Keratinocyte (primary cell): ENCODE data around the gene PIGH. TPM values are rescaled to one million over a fixed set of nuclear protein-coding genes. Genes with fewer than 3 reads are reported as not detected.

Source experiments
- DNase-seq: peaks from one replicate; pipeline ENCODE4 v3.0.0-alpha.2; 2011; ENCODE audit warnings: low read depth, missing footprints, low spot score
- FAIRE-seq: peaks from 2 replicates; lab custom pipeline; 2011; peaks lifted over from hg19 to GRCh38; lab: Jason Lieb, UNC
- H2AFZ ChIP-seq: 2 replicates; pipeline ENCODE4 v1.6.0; 2012; ENCODE audit warnings: low read length, control low read depth, inconsistent platforms; ENCODE audit not compliant: control insufficient read depth
- H3K27ac ChIP-seq: 2 replicates; pipeline ENCODE4 v1.5.1; 2011; ENCODE audit warnings: low read length; ENCODE audit not compliant: control insufficient read depth, insufficient read depth
- H3K27me3 ChIP-seq: 3 replicates; pipeline ENCODE4 v1.6.0; 2011; ENCODE audit warnings: low read length; ENCODE audit not compliant: control insufficient read depth, insufficient read depth; ENCODE audit errors: extremely low read depth
- H3K36me3 ChIP-seq, 2 experiments: 2 replicates in 1 of 2; 3 replicates in 1 of 2; pipeline ENCODE4 v1.5.1; 2011; ENCODE audit warnings: low read length in 2 of 2, mild to moderate bottlenecking in 1 of 2; ENCODE audit not compliant: control insufficient read depth in 2 of 2, insufficient read depth in 2 of 2; ENCODE audit errors: extremely low read depth in 1 of 2
- H3K4me1 ChIP-seq: 3 replicates; pipeline ENCODE4 v1.5.1; 2011; ENCODE audit warnings: low read length; ENCODE audit not compliant: control insufficient read depth, insufficient read depth; ENCODE audit errors: extremely low read depth
- H3K4me2 ChIP-seq: 3 replicates; pipeline ENCODE4 v1.6.0; 2011; ENCODE audit warnings: low read depth, low read length; ENCODE audit not compliant: control insufficient read depth, insufficient read depth; ENCODE audit errors: extremely low read depth
- H3K4me3 ChIP-seq, 3 experiments: fragments of 200-600 bp in 1 of 3; sonication (generic) in 1 of 3; 2 replicates in 2 of 3; 3 replicates in 1 of 3; pipeline ENCODE4 v1.5.1; 2011 to 2016; ENCODE audit warnings: low read length in 3 of 3, mild to moderate bottlenecking in 3 of 3, control low read depth in 2 of 3, inconsistent platforms in 1 of 3, low read depth in 1 of 3, mixed read lengths in 1 of 3, mixed run types in 1 of 3, moderate library complexity in 1 of 3; ENCODE audit not compliant: control insufficient read depth in 2 of 3, insufficient read depth in 2 of 3; ENCODE audit errors: extremely low read depth in 1 of 3
- H3K79me2 ChIP-seq: 2 replicates; pipeline ENCODE4 v1.6.0; 2012; ENCODE audit warnings: low read length; ENCODE audit not compliant: control insufficient read depth, insufficient read depth
- H3K9ac ChIP-seq: 3 replicates; pipeline ENCODE4 v1.6.0; 2011; ENCODE audit warnings: low read length; ENCODE audit not compliant: control insufficient read depth, insufficient read depth; ENCODE audit errors: extremely low read depth
- H3K9me1 ChIP-seq: 3 replicates; pipeline ENCODE4 v1.6.0; 2011; ENCODE audit warnings: low read length; ENCODE audit not compliant: control insufficient read depth, insufficient read depth; ENCODE audit errors: extremely low read depth
- H3K9me3 ChIP-seq: 2 replicates; pipeline ENCODE4 v1.5.1; 2012; ENCODE audit warnings: low read depth, low read length; ENCODE audit not compliant: control insufficient read depth
- H4K20me1 ChIP-seq: 3 replicates; pipeline ENCODE4 v1.6.0; 2011; ENCODE audit warnings: low read length; ENCODE audit not compliant: control insufficient read depth, insufficient read depth; ENCODE audit errors: extremely low read depth
- EZH2 ChIP-seq: IDR thresholded peaks from one replicate; pipeline ENCODE4 v1.6.1; 2012; ENCODE audit warnings: inconsistent platforms, mild to moderate bottlenecking, low read length, moderate library complexity
- dilution Hi-C: fragments of 300-500 bp; cut with MboI; formaldehyde crosslinking; loops from one replicate; pipeline ENCODE4 v1.7.0; 2020; ENCODE audit warnings: low sequenced_read_pairs; ENCODE audit not compliant: extremely low pct_ligation_motif_present
- polyA plus RNA-seq, 5 experiments: library from polyadenylated mRNA; depleted of rRNA in 3 of 5; stranded (reverse) in 3 of 5; stranded (forward) in 1 of 5; unstranded in 1 of 5; fragments of >200 nt; gene quantifications; 1 replicate in 1 of 5; 2 replicates in 3 of 5; 3 replicates in 1 of 5; pipeline versions ENCODE4 v1.2.1 to v1.2.3, GENCODE V29; 2011 to 2012; ENCODE audit warnings: missing spikeins in 2 of 5, low read depth in 1 of 5, low replicate concordance in 1 of 5
- TF ChIP-seq, protein P1 (sequence below), 3 experiments: IDR thresholded peaks in 1 of 3; conservative IDR thresholded peaks in 1 of 3; optimal IDR thresholded peaks in 1 of 3; 2 replicates in 2 of 3; 3 replicates in 1 of 3; pipeline versions ENCODE3 to v1.5.1; 2011; ENCODE audit warnings: low read length in 3 of 3, mild to moderate bottlenecking in 3 of 3, moderate library complexity in 2 of 3, control low read depth in 1 of 3, inconsistent platforms in 1 of 3; ENCODE audit not compliant: insufficient read depth in 2 of 3; ENCODE audit errors: extremely low read depth in 1 of 3

Gene PIGH
- polyA plus RNA-seq, 1 donor (not counting 4 experiments of a cell fraction or from before 2014, with no cell fraction given): 29.9 TPM

DNA sequence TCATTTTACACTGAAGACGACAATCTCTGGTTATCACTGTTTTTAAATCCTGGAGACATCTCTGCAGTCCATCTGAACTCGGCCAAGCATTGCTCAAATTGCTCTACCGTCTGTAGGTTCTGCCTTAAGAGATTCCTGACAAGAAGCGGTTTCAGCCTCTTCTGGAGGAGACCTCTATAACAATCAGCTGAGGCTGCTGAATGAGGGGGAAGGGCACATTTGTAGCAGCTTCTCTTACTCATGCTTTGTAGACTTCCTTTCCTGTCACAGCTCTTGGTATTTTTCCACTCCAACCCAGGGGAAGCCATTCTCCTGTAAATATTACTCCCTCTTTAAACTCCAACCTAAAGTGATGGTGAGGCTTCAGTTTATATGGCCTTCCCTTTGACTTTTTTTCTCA lies 22.6 kb upstream of the PIGH start:
- peaks cover 30% of the 10 kb centered on the region for H3K4me1 ChIP-seq
- no peak for TF ChIP-seq EZH2
- TF ChIP-seq, protein P1, sequence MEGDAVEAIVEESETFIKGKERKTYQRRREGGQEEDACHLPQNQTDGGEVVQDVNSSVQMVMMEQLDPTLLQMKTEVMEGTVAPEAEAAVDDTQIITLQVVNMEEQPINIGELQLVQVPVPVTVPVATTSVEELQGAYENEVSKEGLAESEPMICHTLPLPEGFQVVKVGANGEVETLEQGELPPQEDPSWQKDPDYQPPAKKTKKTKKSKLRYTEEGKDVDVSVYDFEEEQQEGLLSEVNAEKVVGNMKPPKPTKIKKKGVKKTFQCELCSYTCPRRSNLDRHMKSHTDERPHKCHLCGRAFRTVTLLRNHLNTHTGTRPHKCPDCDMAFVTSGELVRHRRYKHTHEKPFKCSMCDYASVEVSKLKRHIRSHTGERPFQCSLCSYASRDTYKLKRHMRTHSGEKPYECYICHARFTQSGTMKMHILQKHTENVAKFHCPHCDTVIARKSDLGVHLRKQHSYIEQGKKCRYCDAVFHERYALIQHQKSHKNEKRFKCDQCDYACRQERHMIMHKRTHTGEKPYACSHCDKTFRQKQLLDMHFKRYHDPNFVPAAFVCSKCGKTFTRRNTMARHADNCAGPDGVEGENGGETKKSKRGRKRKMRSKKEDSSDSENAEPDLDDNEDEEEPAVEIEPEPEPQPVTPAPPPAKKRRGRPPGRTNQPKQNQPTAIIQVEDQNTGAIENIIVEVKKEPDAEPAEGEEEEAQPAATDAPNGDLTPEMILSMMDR (optimal IDR thresholded peaks at IDR 0.05 in 1 of 3, IDR thresholded peaks at IDR 0.05 in 1 of 3, conservative IDR thresholded peaks at IDR 0.05 in 1 of 3; ENCODE audit: extremely low read depth in 1 of 3, insufficient read depth in 2 of 3, low read length in 3 of 3): no peak
- H2AFZ ChIP-seq: peak overlapping the region; percentile 27
- peaks cover 0 to 4% of the 10 kb centered on the region in 2 experiments for H3K36me3 ChIP-seq
- dilution Hi-C loops: no loop called here
- peak overlapping the region in 1 of 3 experiments; percentile 36 for H3K4me3 ChIP-seq
- DNase-seq (peak; percentile 30), FAIRE-seq (peak; percentile 55)
- peak overlapping the region; percentile 72 for H3K4me2 ChIP-seq
- no peaks in the 10 kb centered on the region for H4K20me1 ChIP-seq
- H3K9me3 ChIP-seq: no peaks in the 10 kb centered on the region
- no peaks in the 10 kb centered on the region for H3K9me1 ChIP-seq
- peak overlapping the region; percentile 92 for H3K27ac ChIP-seq
- H3K27me3 ChIP-seq: no peaks in the 10 kb centered on the region
- peak overlapping the region; percentile 57 for H3K9ac ChIP-seq
- H3K79me2 ChIP-seq: no peaks in the 10 kb centered on the region

GRCh38 chr14:67620217-67620785 lies 20.2 kb upstream of the PIGH start:
- Histone ChIP-seq H3K27ac (peak overlapping the region; percentile 71), H3K4me1 (peaks cover 30% of the 10 kb centered on the region), H2AFZ (peak overlapping the region; percentile 94), H3K27me3 (no peaks in the 10 kb centered on the region), H3K9ac (peak overlapping the region; percentile 73), H3K79me2 (no peaks in the 10 kb centered on the region), H3K4me3 (peak overlapping the region; percentile 51 to 78 (median 75)), H3K9me3 (no peaks in the 10 kb centered on the region), H3K4me2 (peak overlapping the region; percentile 76), H3K9me1 (no peaks in the 10 kb centered on the region), H4K20me1 (no peaks in the 10 kb centered on the region), H3K36me3 (peaks cover 0 to 4% of the 10 kb centered on the region in 2 experiments)
- TF ChIP-seq, protein P1 (optimal IDR thresholded peaks at IDR 0.05 in 1 of 3, IDR thresholded peaks at IDR 0.05 in 1 of 3, conservative IDR thresholded peaks at IDR 0.05 in 1 of 3; ENCODE audit: extremely low read depth in 1 of 3, insufficient read depth in 2 of 3, low read length in 3 of 3): no peak
- TF ChIP-seq EZH2: no peak
- dilution Hi-C loops: no loop called here
- DNase-seq (no peak), FAIRE-seq (no peak)
